H9 (cell line): ENCODE data around the gene ATP6V0A1. TPM values are rescaled to one million over a fixed set of nuclear protein-coding genes. Genes with fewer than 3 reads are reported as not detected.

Experiments
- DNase-seq: peaks from one replicate; pipeline ENCODE4 v3.0.0-alpha.2; 2017
- H2AFZ ChIP-seq: one replicate; pipeline ENCODE4 v1.6.1; 2013; ENCODE audit warnings: mild to moderate bottlenecking, low read length, control low read depth, moderate library complexity
- H2AK5ac ChIP-seq: 2 replicates; pipeline ENCODE4 v1.6.1; 2013; ENCODE audit warnings: low read length, control low read depth, mixed read lengths; ENCODE audit not compliant: insufficient read length
- H2BK120ac ChIP-seq: one replicate; pipeline ENCODE4 v1.6.1; 2013; ENCODE audit warnings: low read depth, mild to moderate bottlenecking, low read length, control low read depth, inconsistent platforms; ENCODE audit not compliant: poor library complexity, severe bottlenecking
- H2BK12ac ChIP-seq: 2 replicates; pipeline ENCODE4 v1.6.1; 2013; ENCODE audit warnings: low read length, control low read depth, mixed read lengths, low read depth; ENCODE audit not compliant: insufficient read length
- H2BK15ac ChIP-seq: 2 replicates; pipeline ENCODE4 v1.6.1; 2013; ENCODE audit warnings: low read depth, low read length, control low read depth
- H2BK20ac ChIP-seq: one replicate; pipeline ENCODE4 v1.6.1; 2013; ENCODE audit warnings: low read depth, mild to moderate bottlenecking, low read length, control low read depth, inconsistent platforms; ENCODE audit not compliant: poor library complexity, severe bottlenecking
- H2BK5ac ChIP-seq: 2 replicates; pipeline ENCODE4 v1.6.1; 2013; ENCODE audit warnings: low read length, control low read depth, mixed read lengths; ENCODE audit not compliant: insufficient read length
- H3K14ac ChIP-seq: 2 replicates; pipeline ENCODE4 v1.6.1; 2013; ENCODE audit warnings: low read length, control low read depth; ENCODE audit not compliant: insufficient read depth
- H3K18ac ChIP-seq: 2 replicates; pipeline ENCODE4 v1.6.1; 2013; ENCODE audit warnings: low read depth, mild to moderate bottlenecking, mixed read lengths, low read length, control low read depth; ENCODE audit not compliant: insufficient read length
- H3K23ac ChIP-seq: 2 replicates; pipeline ENCODE4 v1.6.1; 2013; ENCODE audit warnings: low read length, control low read depth, mixed read lengths, low read depth; ENCODE audit not compliant: insufficient read length
- H3K23me2 ChIP-seq: 2 replicates; pipeline ENCODE4 v1.6.1; 2013; ENCODE audit warnings: low read depth, mild to moderate bottlenecking, mixed read lengths, low read length, control low read depth; ENCODE audit not compliant: insufficient read length, poor library complexity, severe bottlenecking
- H3K27ac ChIP-seq: 2 replicates; pipeline ENCODE4 v1.5.1; 2013; ENCODE audit warnings: low read length, control low read depth, mixed read lengths, low read depth; ENCODE audit not compliant: insufficient read length
- H3K27me3 ChIP-seq: 2 replicates; pipeline ENCODE4 v1.6.1; 2013; ENCODE audit warnings: low read length, control low read depth, inconsistent platforms; ENCODE audit not compliant: insufficient read depth
- H3K4ac ChIP-seq: 2 replicates; pipeline ENCODE4 v1.6.1; 2013; ENCODE audit warnings: low read depth, mild to moderate bottlenecking, control low read depth, inconsistent platforms, low read length, moderate library complexity
- H3K4me1 ChIP-seq: 2 replicates; pipeline ENCODE4 v1.6.1; 2013; ENCODE audit warnings: low read length, control low read depth, inconsistent platforms; ENCODE audit not compliant: insufficient read depth
- H3K4me2 ChIP-seq: 2 replicates; pipeline ENCODE4 v1.6.1; 2013; ENCODE audit warnings: low read length, control low read depth, mixed read lengths; ENCODE audit not compliant: insufficient read length, insufficient read depth
- H3K56ac ChIP-seq: 2 replicates; pipeline ENCODE4 v1.6.1; 2013; ENCODE audit warnings: low read depth, mild to moderate bottlenecking, mixed read lengths, low read length, control low read depth; ENCODE audit not compliant: insufficient read length
- H3K79me1 ChIP-seq: 2 replicates; pipeline ENCODE4 v1.6.1; 2013; ENCODE audit warnings: low read depth, mild to moderate bottlenecking, moderate library complexity, low read length, control low read depth, inconsistent platforms; ENCODE audit not compliant: insufficient read depth, poor library complexity, severe bottlenecking
- H3K79me2 ChIP-seq: 2 replicates; pipeline ENCODE4 v1.6.1; 2013; ENCODE audit warnings: low read length, control low read depth, inconsistent platforms; ENCODE audit not compliant: insufficient read depth
- H3K9ac ChIP-seq: 2 replicates; pipeline ENCODE4 v1.6.1; 2013; ENCODE audit warnings: low read length, control low read depth, mixed read lengths; ENCODE audit not compliant: insufficient read length; ENCODE audit errors: extremely low read depth
- H3K9me3 ChIP-seq: one replicate; pipeline ENCODE4 v1.6.1; 2013; ENCODE audit warnings: low read depth, low read length, inconsistent platforms; ENCODE audit not compliant: control insufficient read depth
- H3T11ph ChIP-seq: one replicate; pipeline ENCODE4 v1.6.1; 2013; ENCODE audit warnings: mild to moderate bottlenecking, low read length, control low read depth, inconsistent platforms
- H4K20me1 ChIP-seq: one replicate; pipeline ENCODE4 v1.6.1; 2013; ENCODE audit not compliant: control insufficient read depth, insufficient read length, insufficient read depth
- H4K5ac ChIP-seq: 2 replicates; pipeline ENCODE4 v1.6.1; 2013; ENCODE audit warnings: low read depth, mild to moderate bottlenecking, mixed read lengths, low read length, control low read depth; ENCODE audit not compliant: insufficient read length
- H4K8ac ChIP-seq: replicated peaks from 2 replicates; pipeline ENCODE4 v1.6.1; 2013; ENCODE audit warnings: low read length, control low read depth, mixed read lengths, low read depth; ENCODE audit not compliant: insufficient read length
- H4K91ac ChIP-seq: 2 replicates; pipeline ENCODE4 v1.6.1; 2013; ENCODE audit warnings: low read depth, mild to moderate bottlenecking, moderate library complexity, mixed read lengths, low read length, control low read depth; ENCODE audit not compliant: insufficient read length
- H3K27ac Mint-ChIP-seq, 3 experiments: 2 replicates in 2 of 3; 3 replicates in 1 of 3; pipeline ENCODE4 v1.8.0; 2020 to 2021; ENCODE audit warnings: mixed read lengths in 3 of 3, mild to moderate bottlenecking in 1 of 3, moderate library complexity in 1 of 3
- H3K27me3 Mint-ChIP-seq: 2 replicates; pipeline ENCODE4 v1.8.0; 2021; ENCODE audit warnings: low read depth, mild to moderate bottlenecking, moderate library complexity, mixed read lengths
- H3K36me3 Mint-ChIP-seq, 3 experiments: 2 replicates in 2 of 3; 3 replicates in 1 of 3; pipeline ENCODE4 v1.8.0; 2020 to 2021; ENCODE audit warnings: low read depth in 3 of 3, mixed read lengths in 3 of 3; ENCODE audit not compliant: insufficient read depth in 1 of 3
- H3K4me1 Mint-ChIP-seq, 2 experiments: 2 replicates each; pipeline ENCODE4 v1.8.0; 2020; ENCODE audit warnings: mixed read lengths in 2 of 2
- H3K4me3 Mint-ChIP-seq, 2 experiments: 2 replicates in 1 of 2; 3 replicates in 1 of 2; pipeline ENCODE4 v1.8.0; 2020 to 2021; ENCODE audit warnings: mild to moderate bottlenecking in 2 of 2, mixed read lengths in 2 of 2, moderate library complexity in 1 of 2
- H3K9me3 Mint-ChIP-seq, 2 experiments: 2 replicates in 1 of 2; 3 replicates in 1 of 2; pipeline ENCODE4 v1.8.0; 2020; ENCODE audit warnings: mild to moderate bottlenecking in 2 of 2, mixed read lengths in 2 of 2, moderate library complexity in 1 of 2
- WGBS: extraction: QIAGEN DNeasy Blood & Tissue Kit; methylation state at CpG from one replicate; pipeline ENCODE4 v1.1.7; 2013; ENCODE audit warnings: missing lambda C conversion rate, low lambda C conversion rate, mixed read lengths; ENCODE audit not compliant: insufficient read length; ENCODE audit errors: extremely low coverage; 5-methylcytosine and 5-hydroxymethylcytosine counted together
- total RNA-seq: library from RNA; stranded (reverse); gene quantifications from 2 replicates; pipeline ENCODE4 v1.2.1, GENCODE V29; 2021
- TF ChIP-seq, protein P1 (sequence below): fragments of 200-600 bp; sonication (generic); conservative IDR thresholded peaks from 3 replicates; pipeline ENCODE4 v1.8.0; 2021; ENCODE audit warnings: antibody characterized with exemption, mild to moderate bottlenecking

The ATP6V0A1 gene
- total RNA-seq, 1 experiment from 2014 or later, result 54.1 TPM

DNA sequence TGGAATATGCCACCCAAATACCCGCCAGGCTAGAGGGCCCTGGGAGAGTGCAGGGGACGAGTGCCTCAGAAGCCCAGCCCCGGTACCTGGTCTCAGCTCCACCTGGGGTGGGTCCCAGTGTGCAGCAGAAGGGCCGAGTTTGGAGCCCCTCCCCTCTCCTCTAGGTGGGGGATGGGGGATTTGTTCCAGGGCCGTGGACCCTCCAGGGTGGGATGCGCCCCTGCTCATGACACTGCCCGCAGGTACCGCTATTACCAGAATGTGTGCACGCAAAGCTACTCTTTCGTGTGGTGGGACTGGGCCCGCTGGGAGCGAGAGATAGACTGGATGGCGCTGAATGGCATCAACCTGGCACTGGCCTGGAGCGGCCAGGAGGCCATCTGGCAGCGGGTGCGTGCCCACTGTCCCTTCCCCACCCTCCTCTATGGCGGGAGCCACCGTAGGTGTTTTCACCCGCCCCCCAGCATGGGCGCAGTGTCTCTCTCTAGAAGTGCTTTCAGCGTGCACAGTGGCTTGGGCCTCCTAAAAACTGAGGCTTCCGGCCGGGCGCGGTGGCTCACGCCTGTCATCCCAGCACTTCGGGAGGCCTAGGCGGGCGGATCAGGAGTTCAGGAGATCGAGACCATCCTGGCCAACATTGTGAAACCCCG, 78.6 kb downstream of the ATP6V0A1 start:
- Histone ChIP-seq H3K56ac (no peak overlapping the region), H3K23ac (no peak overlapping the region), H3K14ac (no peak overlapping the region; the same call in 1 of the 2 replicates), H3K9me3 (no peaks in the 10 kb centered on the region), H3K4me1 (no peaks in the 10 kb centered on the region; the same call in 1 of the 2 replicates), H3T11ph (no peak overlapping the region), H4K8ac (no peak overlapping the region), H4K20me1 (no peaks in the 10 kb centered on the region), H2BK15ac (no peak overlapping the region), H2BK12ac (no peak overlapping the region), H3K23me2 (peaks cover 5% of the 10 kb centered on the region), H3K18ac (no peak overlapping the region), H3K9ac (no peak overlapping the region), H2BK5ac (no peak overlapping the region), H3K27me3 (no peaks in the 10 kb centered on the region), H2AK5ac (no peak overlapping the region), H3K4me2 (peak overlapping the region; percentile 61), H4K5ac (no peak overlapping the region), H3K4ac (no peak overlapping the region), H3K79me1 (no peaks in the 10 kb centered on the region), H3K27ac (no peak overlapping the region), H4K91ac (no peak overlapping the region), H2AFZ (no peak overlapping the region), H2BK120ac (no peak overlapping the region), H2BK20ac (no peak overlapping the region), H3K79me2 (no peaks in the 10 kb centered on the region)
- peaks cover 0 to 24% (median 17%) of the 10 kb centered on the region in 3 experiments; a peak in 6 of 7 replicates for H3K36me3 Mint-ChIP-seq
- no peak for DNase-seq
- H3K27ac Mint-ChIP-seq, result peak overlapping the region in 1 of 3 experiments; percentile 46; a peak in 1 of 7 replicates
- TF ChIP-seq, protein P1, sequence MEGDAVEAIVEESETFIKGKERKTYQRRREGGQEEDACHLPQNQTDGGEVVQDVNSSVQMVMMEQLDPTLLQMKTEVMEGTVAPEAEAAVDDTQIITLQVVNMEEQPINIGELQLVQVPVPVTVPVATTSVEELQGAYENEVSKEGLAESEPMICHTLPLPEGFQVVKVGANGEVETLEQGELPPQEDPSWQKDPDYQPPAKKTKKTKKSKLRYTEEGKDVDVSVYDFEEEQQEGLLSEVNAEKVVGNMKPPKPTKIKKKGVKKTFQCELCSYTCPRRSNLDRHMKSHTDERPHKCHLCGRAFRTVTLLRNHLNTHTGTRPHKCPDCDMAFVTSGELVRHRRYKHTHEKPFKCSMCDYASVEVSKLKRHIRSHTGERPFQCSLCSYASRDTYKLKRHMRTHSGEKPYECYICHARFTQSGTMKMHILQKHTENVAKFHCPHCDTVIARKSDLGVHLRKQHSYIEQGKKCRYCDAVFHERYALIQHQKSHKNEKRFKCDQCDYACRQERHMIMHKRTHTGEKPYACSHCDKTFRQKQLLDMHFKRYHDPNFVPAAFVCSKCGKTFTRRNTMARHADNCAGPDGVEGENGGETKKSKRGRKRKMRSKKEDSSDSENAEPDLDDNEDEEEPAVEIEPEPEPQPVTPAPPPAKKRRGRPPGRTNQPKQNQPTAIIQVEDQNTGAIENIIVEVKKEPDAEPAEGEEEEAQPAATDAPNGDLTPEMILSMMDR, result no peak
- WGBS, result no CpG with 5 or more reads among the region's 31 CpGs
- H3K9me3 Mint-ChIP-seq, result no peaks in the 10 kb centered on the region
- H3K4me1 Mint-ChIP-seq, result peaks cover 11 to 19% of the 10 kb centered on the region in 2 experiments
- peaks cover 18% of the 10 kb centered on the region for H3K27me3 Mint-ChIP-seq
- H3K4me3 Mint-ChIP-seq, result peak overlapping the region; percentile 77 to 86
